Gastroesophageal sphincter (tissue), 4 donors: ENCODE data around the gene CCDC27. TPM values are rescaled to one million over a fixed set of nuclear protein-coding genes. Genes with fewer than 3 reads are reported as not detected.

Source experiments
- ATAC-seq: fragments of 150-250 bp; one replicate; pipeline ENCODE4 v1.9.1; 2016; ENCODE audit warnings: mild to moderate bottlenecking, moderate library complexity
- H3K27ac ChIP-seq, 4 donors: fragments of 200-600 bp; sonication (generic) in 3 of 4; 1 replicate in 3 of 4; 2 replicates in 1 of 4; pipeline ENCODE4 v1.5.1; 2016 to 2019
- H3K27me3 ChIP-seq: fragments of 200-600 bp; sonication (generic); one replicate; pipeline ENCODE4 v1.5.1; 2019
- H3K36me3 ChIP-seq, 2 donors: fragments of 200-600 bp; sonication (generic); one replicate each; pipeline ENCODE4 v1.5.1; 2019; ENCODE audit warnings: control low read depth in 1 of 2
- H3K4me1 ChIP-seq, 3 donors: fragments of 200-600 bp; sonication (generic); 1 replicate in 2 of 3; 2 replicates in 1 of 3; pipeline ENCODE4 v1.5.1; 2016 to 2019; ENCODE audit warnings: control low read depth in 2 of 3
- H3K4me3 ChIP-seq, 2 donors: fragments of 200-600 bp; sonication (generic); one replicate each; pipeline ENCODE4 v1.5.1; 2019; ENCODE audit warnings: mild to moderate bottlenecking in 1 of 2, moderate library complexity in 1 of 2
- H3K9me3 ChIP-seq, 3 donors: fragments of 200-600 bp; sonication (generic); one replicate each; pipeline ENCODE4 v1.5.1; 2017 to 2019; ENCODE audit warnings: control low read depth in 2 of 3
- CTCF ChIP-seq, 4 experiments: fragments of 200-600 bp in 2 of 4; fragments of 450-650 bp in 2 of 4; sonication (generic) in 1 of 4; IDR thresholded peaks; one replicate each; pipeline ENCODE4 v1.5.1; 2017 to 2019; ENCODE audit warnings: antibody characterized with exemption in 4 of 4, mild to moderate bottlenecking in 2 of 4, moderate library complexity in 2 of 4
- EP300 ChIP-seq: sonication (generic); formaldehyde crosslinking; IDR thresholded peaks from one replicate; pipeline ENCODE4 v1.6.1; 2017; ENCODE audit warnings: antibody characterized with exemption, mild to moderate bottlenecking
- POLR2A ChIP-seq, 2 donors: fragments of 450-650 bp; IDR thresholded peaks; one replicate each; pipeline ENCODE4 v1.6.1; 2017; ENCODE audit warnings: antibody characterized with exemption in 2 of 2, mild to moderate bottlenecking in 2 of 2, moderate library complexity in 1 of 2
- POLR2AphosphoS5 ChIP-seq: sonication (generic); formaldehyde crosslinking; IDR thresholded peaks from one replicate; pipeline ENCODE4 v1.6.1; 2017; ENCODE audit warnings: antibody characterized with exemption
- WGBS, 2 donors: methylation state at CpG; one replicate each; pipeline ENCODE4 v1.1.5; 2018; ENCODE audit warnings: low coverage in 1 of 2; 5-methylcytosine and 5-hydroxymethylcytosine counted together
- total RNA-seq, 4 donors: library from RNA; depleted of rRNA; stranded (reverse); fragments of >200 nt; gene quantifications; one replicate each; pipeline ENCODE4 v1.1.0, GENCODE V29; 2016

The CCDC27 gene
- total RNA-seq, 4 donors from 2014 or later = not detected

GRCh38 chr1:3708791-3709190 lies 43.5 kb upstream of the CCDC27 start:
- Histone ChIP-seq H3K4me3 (no peak overlapping the region), H3K4me1 (no peaks in the 10 kb centered on the region), H3K36me3 (no peaks in the 10 kb centered on the region), H3K27ac (no peak overlapping the region), H3K27me3 (peaks cover 93% of the 10 kb centered on the region), H3K9me3 (no peaks in the 10 kb centered on the region)
- no peak for ATAC-seq
- no peak for TF ChIP-seq EP300
- TF ChIP-seq POLR2A (IDR thresholded peaks at IDR 0.05) = no peak
- no peak for TF ChIP-seq POLR2AphosphoS5
- TF ChIP-seq CTCF (IDR thresholded peaks at IDR 0.05) = no peak
- WGBS, 2 donors = no CpG with 5 or more reads among the region's 19 CpGs

- Histone ChIP-seq H3K9me3 (no peaks in the 10 kb centered on the region), H3K4me1 (no peaks in the 10 kb centered on the region), H3K4me3 (no peak overlapping the region), H3K27ac (no peak overlapping the region), H3K36me3 (no peaks in the 10 kb centered on the region), H3K27me3 (peaks cover 95% of the 10 kb centered on the region)
- 86% methylated on average over 9 of the region's 15 CpGs; no CpG with 5 or more reads in 1 of the 2 donors for WGBS, 2 donors
- no peak for TF ChIP-seq CTCF (IDR thresholded peaks at IDR 0.05)
- no peak for TF ChIP-seq POLR2AphosphoS5
- no peak for TF ChIP-seq EP300
- no peak for TF ChIP-seq POLR2A (IDR thresholded peaks at IDR 0.05)
- no peak for ATAC-seq
These were observed 42.0 kb upstream of the CCDC27 start for GRCh38 chr1:3710251-3710650.

GRCh38 chr1:3711381-3711779 lies 40.9 kb upstream of the CCDC27 start:
- Histone ChIP-seq H3K27me3 (peaks cover 95% of the 10 kb centered on the region), H3K4me3 (no peak overlapping the region), H3K4me1 (no peaks in the 10 kb centered on the region), H3K9me3 (no peaks in the 10 kb centered on the region), H3K27ac (no peak overlapping the region), H3K36me3 (no peaks in the 10 kb centered on the region)
- ATAC-seq = no peak
- WGBS, 2 donors = no CpG with 5 or more reads among the region's 11 CpGs
- no peak for TF ChIP-seq CTCF (IDR thresholded peaks at IDR 0.05)
- no peak for TF ChIP-seq EP300
- TF ChIP-seq POLR2AphosphoS5 = no peak
- TF ChIP-seq POLR2A (IDR thresholded peaks at IDR 0.05) = no peak

GRCh38 chr1:3711780-3712451 lies 40.3 kb upstream of the CCDC27 start:
- H3K4me1 ChIP-seq = no peaks in the 10 kb centered on the region
- no peak for ATAC-seq
- no peaks in the 10 kb centered on the region for H3K9me3 ChIP-seq
- WGBS, 2 donors = 74 to 76% methylated on average over 6 to 15 of the region's 24 CpGs
- no peak overlapping the region for H3K4me3 ChIP-seq
- H3K36me3 ChIP-seq = no peaks in the 10 kb centered on the region
- H3K27ac ChIP-seq = no peak overlapping the region
- TF ChIP-seq EP300 = no peak
- TF ChIP-seq CTCF (IDR thresholded peaks at IDR 0.05) = no peak
- TF ChIP-seq POLR2A (IDR thresholded peaks at IDR 0.05) = no peak
- no peak for TF ChIP-seq POLR2AphosphoS5
- peaks cover 95% of the 10 kb centered on the region for H3K27me3 ChIP-seq
